ENCODE measurements around the gene NALF2. TPM values are rescaled to one million over a fixed set of nuclear protein-coding genes. Genes with fewer than 3 reads are reported as not detected.

Gene NALF2
- not detected in 2 replicates for total RNA-seq

DNA sequence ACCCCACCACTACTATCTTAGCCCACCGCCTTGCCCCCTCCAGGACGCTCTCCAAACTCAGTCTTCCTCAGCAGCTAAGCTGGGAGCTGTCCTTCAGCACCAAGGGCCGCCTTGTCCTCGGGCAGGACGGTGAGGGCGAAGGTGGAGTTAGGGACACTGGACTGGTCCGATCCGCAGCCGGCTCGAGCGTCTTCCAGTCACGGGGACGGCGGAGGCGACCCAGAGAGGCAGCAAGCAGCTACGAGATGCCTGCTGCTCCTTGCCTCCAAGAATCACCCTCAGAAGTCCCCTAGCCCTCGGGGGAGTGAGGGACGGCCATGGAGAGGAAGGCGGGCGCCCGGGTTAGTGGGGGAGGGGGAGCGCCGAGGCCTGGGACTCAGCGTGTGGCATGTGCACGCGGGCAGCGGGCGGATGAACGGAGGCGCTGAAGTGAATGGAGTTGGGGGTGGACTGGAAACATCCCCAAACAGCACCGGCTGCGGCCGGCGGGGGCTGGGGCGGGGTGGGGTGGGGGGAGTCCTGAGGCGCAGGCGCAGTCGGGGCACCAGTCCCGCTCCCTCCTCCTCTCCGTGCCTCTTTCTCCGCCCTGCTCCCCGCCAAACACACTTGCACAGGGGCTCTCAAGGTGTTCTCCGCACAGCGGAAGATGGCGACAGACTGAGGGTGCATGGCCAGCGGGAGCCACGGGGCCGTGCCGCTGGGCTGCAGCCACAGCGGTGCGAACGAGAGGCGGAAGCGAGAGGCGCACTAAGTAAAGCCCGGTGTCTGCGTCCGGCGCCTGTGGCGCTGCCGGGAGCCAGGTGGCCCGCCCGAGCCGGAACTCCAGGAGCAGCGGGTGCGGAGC lies at the start of gene NALF2:
Gene NALF2 (plus strand): TSS at position 545 of the 844 bp plus-strand sequence. CDS start 957 bp downstream, outside the sequence.

Other genes starting within 250 kb of the NALF2 start
- 1.8 and 2.6 TPM in 2 replicates for gene EDA, start 111.8 kb downstream of the NALF2 start, total RNA-seq